NCI-H82 treated with DMSO at 0.1 percent for 48 hours (cell line): ENCODE results near the gene ATP11A.

Experiments used
- DNase-seq: peaks from one replicate; lab custom pipeline; 2025; ENCODE audit not compliant: unreplicated experiment; lab: John Stamatoyannopoulos, UW

The ATP11A gene

DNA sequence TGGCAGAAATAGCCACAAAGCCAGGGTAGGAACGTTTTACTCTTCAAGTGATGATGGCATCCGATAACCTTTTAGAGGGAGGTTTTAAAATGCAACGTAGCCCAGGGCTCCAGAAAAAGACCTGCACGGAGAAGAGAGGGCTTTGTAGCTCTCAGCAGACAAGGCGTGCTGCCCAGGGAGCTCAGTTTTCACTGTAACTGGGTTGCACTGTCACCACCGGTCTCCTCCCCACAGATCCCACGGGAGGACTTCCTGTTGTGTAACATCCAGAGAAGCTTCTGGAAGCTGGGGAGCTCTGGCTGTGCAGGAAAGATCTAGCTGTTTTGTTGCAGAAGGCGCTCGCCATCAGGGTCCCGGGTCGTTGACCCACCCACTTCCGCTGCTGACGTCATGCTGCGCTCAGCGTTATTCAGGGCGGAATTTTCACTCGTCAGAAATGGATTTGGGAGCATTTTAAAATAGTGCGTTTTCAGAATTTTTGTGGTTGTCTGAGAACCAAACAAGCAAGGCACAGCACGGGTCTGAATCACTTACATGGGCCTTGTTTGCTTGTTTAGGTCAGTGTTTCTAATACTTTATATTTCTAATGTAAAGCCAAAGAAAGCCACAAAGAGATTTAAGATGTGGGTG is 50.8 kb downstream of the ATP11A start:
- DNase-seq = no peak

GRCh38 chr13:112741185-112741755 is 51.4 kb downstream of the ATP11A start:
- DNase-seq = no peak

GRCh38 chr13:112741835-112742570 is 52.2 kb downstream of the ATP11A start:
- no peak for DNase-seq

DNA sequence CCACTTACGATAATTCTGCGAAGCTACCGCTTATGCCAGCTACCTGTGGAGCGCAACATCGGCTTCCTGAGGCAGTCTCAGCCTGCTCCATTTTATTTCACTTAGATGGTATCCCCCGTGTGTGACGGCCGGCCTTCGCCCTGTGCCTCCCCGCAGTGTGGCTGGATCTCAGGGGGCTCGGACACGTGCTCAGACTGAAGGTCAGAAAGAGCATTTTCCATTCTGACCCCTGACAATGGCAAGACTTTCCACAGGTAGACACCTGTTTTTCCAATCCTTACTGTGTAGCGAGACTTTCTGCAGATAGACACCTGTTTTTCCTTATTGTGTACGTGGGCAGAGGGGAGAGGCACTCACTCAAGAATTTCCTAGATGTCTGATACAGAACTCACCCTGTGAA is 52.7 kb downstream of the ATP11A start:
- DNase-seq = no peak

DNA sequence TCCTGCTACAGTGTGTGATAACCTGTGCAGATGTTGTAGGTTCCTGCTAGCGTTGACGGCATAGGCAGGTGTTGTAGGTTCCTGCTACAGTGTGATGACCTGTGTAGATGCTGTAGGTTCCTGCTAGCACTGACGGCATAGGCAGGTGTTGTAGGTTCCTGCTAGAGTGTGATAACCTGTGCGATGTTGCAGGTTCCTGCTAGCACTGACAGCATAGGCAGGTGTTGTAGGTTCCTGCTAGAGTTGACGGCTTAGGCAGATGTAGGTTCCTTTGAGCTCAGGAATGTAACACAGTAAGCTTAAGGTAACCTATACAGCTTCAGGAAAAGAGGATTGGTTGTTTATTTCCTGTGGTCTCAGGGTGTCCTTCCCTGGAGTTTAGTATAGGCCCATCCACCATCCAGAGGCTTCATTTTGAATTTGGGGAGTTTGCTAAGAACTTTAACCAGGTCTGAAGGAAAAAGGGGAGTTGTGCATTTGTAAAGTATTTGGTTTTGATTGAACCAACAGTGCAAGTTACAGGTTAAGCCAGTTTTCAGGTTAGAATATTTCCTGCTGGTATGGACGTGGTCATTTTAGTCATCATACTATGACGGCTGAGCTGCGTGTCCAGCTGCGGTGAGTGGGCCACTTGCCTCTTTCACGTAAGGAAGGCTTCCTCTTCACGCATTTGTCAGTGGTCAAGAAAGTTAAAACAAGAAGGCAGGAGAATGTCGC is 53.8 kb downstream of the ATP11A start:
- no peak for DNase-seq

GRCh38 chr13:112744168-112745021 is 54.6 kb downstream of the ATP11A start:
- DNase-seq = no peak

DNA sequence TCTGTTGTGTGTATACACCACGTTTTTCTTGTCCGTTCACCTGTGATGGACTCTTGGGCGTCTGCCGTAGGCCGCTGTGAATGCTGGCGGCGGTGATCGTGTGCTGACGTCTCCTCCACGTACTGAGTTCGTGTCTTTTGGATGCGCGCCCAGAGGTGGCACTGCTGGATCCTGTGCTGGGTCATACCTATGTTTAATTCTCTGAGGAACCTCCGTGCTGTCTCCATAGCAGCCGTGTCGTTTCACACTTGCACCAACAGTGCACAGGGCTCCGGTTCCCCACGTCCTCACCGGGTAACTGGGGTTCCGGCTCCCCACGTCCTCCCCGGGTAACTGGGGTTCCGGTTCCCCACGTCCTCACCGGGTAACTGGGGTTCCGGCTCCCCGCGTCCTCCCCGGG is 56.2 kb downstream of the ATP11A start:
- no peak for DNase-seq

DNA sequence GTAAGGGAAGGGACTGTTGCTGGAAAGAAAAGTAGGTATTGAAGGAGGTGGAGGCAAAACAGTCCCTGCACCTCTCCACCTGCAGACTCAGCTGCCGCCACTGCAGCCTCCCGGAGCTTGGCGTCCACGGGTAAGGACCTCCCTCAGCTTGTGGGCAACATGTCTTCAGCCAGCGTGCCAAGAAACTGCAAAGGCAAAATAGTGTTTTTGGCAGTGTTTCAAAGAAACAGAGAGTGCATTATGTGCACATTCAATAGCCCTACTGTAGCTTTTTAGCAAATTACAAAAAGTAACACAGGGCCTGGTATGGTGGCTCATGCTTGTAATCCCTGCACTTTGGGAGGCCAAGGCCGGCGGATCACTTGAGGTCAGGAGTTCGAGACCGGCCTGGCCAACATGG is 57.4 kb downstream of the ATP11A start:
- DNase-seq = no peak

DNA sequence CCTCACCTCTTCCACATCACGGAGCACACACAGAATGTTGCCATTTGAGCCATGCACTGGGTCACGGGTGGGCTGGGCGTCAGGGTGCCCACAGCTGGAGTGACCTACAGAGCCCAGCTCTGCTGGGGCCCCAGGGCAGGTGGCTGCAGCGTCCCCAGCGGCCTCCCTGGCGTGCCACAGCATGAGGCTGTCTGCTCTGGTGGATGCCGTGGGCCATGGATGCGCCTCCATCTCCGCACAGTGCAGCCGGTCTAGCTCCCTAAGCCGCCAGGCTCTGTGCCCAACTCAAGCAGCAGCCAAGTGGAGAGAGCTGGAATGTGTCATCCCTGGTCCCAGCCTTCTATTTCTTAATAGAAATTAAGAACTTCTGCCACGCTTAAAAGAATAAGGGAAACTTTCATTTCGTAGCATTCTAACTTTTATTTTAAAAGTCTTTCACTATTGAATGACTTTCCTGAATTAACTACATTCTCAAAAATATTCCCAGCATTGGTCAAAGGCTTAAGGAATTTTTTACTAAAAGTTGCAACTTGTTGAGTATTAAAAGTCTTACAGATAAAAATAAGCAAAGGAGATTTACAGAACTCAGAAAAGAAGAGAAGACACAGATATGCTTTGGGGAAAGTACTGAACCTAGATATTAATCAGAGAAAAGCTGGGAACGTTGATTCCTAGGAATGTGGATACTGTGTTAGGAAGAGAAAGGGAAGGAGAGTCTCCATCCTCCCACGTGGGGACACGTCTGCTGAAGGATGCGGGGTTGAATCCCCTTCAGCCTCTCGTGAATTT is 59.3 kb downstream of the ATP11A start:
- DNase-seq = no peak

- DNase-seq = no peak
These were observed 60.7 kb downstream of the ATP11A start for GRCh38 chr13:112750570-112750969.

- DNase-seq = no peak
These were observed 61.8 kb downstream of the ATP11A start for GRCh38 chr13:112751617-112752016.

DNA sequence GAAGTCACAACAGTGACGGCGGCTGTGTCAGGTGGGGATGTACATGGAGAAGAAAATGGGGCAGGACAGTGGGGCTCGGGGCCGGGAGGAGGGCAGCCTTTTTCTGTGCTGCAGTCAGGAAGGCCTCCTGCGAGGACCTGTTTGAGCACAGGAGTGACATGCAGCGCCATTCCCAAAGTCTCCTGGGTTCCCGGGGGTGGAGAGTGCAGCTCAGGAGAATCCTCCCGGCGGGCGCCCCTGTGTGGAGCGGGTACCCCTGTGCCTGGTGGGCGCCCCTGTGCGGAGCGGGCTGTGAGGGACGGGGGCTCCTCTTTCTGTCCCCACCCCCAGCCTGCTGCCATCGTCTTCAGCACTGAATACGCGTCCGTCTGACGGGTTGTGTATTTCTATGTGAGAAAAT is 62.4 kb downstream of the ATP11A start:
- DNase-seq = no peak

DNA sequence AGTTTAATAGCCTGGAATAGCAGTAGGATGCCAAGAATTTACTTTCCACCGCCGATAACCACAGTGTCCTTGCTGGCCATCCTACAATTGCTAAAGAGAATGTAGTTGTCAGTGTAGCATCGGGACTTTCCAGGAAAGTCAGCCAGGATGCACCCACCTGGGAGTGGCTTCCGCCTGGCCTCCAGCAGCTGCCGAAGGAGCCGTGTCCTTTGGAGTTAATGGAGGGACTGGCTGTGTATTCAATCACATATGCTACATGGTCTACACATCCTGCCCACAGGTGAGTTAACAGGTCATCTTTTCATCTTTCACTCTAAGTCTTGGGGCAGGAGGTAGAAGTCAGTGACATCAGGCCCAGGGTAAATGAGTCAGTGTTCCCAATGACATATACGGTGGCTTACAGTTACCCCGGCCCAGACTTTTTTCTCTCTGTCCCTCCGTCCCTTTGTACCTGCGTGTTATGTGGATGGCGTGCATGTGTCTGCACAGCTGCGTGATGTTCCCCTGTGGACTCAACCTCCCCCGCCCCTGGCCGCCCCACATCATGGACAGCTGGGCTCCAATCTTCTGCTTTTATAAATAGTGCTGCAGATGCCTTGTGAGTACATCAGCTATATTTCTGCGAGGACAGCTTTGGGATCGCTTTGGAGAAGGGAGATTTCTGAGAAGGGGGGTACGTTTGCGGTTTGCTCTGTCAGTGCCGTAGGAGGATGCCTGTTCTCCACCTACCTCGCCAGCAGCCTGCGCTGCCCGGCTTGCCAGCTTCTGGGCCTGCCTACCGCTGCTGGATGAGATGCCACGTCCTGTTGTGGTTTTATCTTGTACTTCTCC is 63.1 kb downstream of the ATP11A start:
- DNase-seq = no peak

- DNase-seq = no peak
These were observed 64.0 kb downstream of the ATP11A start for GRCh38 chr13:112753833-112754232.

- DNase-seq = no peak
These were observed 64.6 kb downstream of the ATP11A start for GRCh38 chr13:112754281-112755025.

- DNase-seq = no peak
These were observed 65.5 kb downstream of the ATP11A start for GRCh38 chr13:112755331-112755730.

DNA sequence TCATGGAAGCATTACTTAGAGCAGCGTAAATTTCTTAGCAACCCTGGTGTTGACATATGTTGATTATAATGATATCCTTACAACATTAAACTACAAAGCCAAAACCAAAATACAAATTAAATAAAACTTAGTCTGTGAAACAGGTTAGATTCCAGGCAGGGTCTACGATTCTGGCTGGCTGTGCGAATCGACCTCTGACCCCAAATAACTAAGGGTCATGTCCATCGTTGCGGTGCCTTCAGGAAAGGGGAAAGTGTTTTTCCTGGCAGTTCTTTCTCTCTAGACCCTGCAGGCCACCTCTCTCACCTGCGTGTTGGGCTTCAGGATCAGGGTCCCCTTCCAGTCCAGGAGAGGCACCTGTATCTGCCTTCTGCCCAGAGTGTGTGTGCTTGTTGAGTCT is 66.2 kb downstream of the ATP11A start:
- no peak for DNase-seq

DNA sequence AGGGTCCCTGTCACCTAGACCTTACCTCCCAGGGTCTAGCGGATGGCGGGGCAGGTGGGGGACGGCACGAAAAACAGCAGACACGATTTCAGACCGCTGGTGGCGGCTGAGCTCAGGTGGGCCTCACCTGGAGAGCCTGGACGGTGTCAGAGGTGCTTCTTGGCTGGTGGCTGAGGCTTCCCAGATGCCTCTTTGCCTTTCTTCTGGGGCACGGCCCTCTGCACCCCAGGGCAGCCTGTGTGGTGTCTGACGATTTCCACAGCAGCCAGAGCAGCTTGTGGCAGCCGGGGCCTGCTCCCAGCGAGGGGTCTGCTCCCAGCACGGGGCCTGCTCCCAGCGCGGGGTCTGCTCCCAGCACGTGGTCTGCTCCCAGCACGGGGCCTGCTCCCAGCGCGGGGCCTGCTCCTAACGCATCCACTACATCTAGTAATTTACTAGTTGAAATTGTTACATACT is 66.7 kb downstream of the ATP11A start:
- no peak for DNase-seq
